ENCODE results near the gene AXL. TPM values are rescaled to one million over a fixed set of nuclear protein-coding genes. Genes with fewer than 3 reads are reported as not detected.
"Not testable (repeated sequence)": the region's sequence is repeated elsewhere in the genome, so short reads cannot be mapped to it uniquely, and the experiment has no call there.

Gene AXL
- total RNA-seq, 1 experiment from 2014 or later: 355 TPM

DNA sequence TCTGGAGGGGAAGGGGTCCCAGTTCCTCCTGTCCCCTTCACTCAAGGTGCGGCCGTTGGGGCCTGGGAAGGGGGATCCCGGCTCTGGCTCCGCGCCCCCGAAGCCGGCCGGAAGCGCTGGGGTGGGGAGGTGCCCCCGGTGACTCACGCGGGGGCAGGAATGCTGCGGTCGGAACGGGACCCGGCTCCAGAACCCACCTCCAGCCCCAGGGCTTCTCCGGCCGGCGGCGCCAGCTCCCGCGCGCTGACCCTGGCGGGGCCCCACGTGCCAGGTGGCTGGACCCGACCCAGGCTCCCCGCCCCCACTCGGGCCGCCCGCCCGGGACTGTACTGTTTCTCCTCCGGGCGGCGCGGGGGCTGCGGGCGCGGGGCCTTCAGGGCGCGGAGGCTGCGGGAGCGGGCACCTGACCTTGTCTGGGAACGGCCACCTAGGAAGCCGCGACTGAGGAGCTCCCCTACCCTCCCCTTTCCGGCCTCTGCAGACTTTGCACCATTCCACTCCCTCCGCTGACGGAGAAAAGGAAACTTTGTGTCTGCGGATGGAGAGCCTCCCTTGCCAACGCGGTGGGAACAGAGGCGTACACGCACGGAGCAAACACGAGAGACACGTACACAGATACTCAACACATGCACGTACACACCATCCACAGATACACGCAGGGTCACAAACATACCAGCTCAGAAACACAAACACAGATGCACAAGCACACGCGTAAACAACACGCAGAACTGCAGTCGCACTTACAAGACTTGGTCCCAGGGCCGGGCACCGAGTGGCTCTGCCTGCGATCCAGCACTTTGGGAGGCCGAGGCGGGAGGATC is 7.2 kb downstream of the AXL start:
- peak; percentile 98 for DNase-seq
- H3K27me3 ChIP-seq: no peaks in the 10 kb centered on the region
- peak overlapping the region; percentile 43 for H3K4me3 ChIP-seq
- H3K36me3 ChIP-seq: peaks cover 89% of the 10 kb centered on the region
- H3K9me3 ChIP-seq: no peaks in the 10 kb centered on the region

- H3K4me3 ChIP-seq: peak overlapping the region; percentile 43; the same call in 1 of the 2 replicates
- H3K36me3 ChIP-seq: peaks cover 89% of the 10 kb centered on the region
- no peaks in the 10 kb centered on the region for H3K27me3 ChIP-seq
- no peaks in the 10 kb centered on the region for H3K9me3 ChIP-seq
- no peak for DNase-seq
Measured at GRCh38 chr19:41226874-41227390, 7.9 kb downstream of the AXL start.

- Histone ChIP-seq H3K9me3 (no peaks in the 10 kb centered on the region), H3K4me3 (no peak overlapping the region), H3K27me3 (no peaks in the 10 kb centered on the region), H3K36me3 (peaks cover 91% of the 10 kb centered on the region)
- DNase-seq: no peak
Measured at GRCh38 chr19:41228486-41228885, 9.5 kb downstream of the AXL start.

DNA sequence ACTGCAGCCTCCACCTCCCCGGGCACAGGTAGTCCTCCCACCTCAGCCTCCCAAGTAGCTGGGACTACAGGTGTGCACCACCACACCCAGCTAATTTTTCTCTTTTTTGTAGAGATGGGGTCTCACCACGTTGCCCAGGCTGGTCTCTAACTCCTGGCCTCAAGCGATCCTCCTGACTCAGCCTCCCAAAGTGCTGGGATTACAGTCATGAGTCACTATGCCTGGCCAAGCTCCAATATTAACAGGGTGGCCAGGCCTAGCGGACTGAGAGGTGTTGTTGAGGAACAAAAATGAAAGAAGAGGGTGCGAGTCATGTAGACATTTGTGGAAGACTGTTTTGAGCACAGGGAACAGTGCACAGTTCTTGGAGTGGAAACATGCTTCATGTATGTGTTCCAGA is 10.3 kb downstream of the AXL start:
- H3K27me3 ChIP-seq, H3K9me3 ChIP-seq, H3K4me3 ChIP-seq: not testable (repeated sequence)
- peaks cover 92% of the 10 kb centered on the region for H3K36me3 ChIP-seq
- DNase-seq: peak; percentile 69

GRCh38 chr19:41230067-41230857 is 11.2 kb downstream of the AXL start:
- Histone ChIP-seq H3K9me3 (no peaks in the 10 kb centered on the region), H3K4me3 (no peak overlapping the region), H3K36me3 (peaks cover 92% of the 10 kb centered on the region), H3K27me3 (no peaks in the 10 kb centered on the region)
- no peak for DNase-seq

- no peak for DNase-seq
- Histone ChIP-seq H3K27me3 (no peaks in the 10 kb centered on the region), H3K4me3 (no peak overlapping the region), H3K9me3 (no peaks in the 10 kb centered on the region), H3K36me3 (peaks cover 96% of the 10 kb centered on the region)
Measured at GRCh38 chr19:41232686-41233085, 13.7 kb downstream of the AXL start.

DNA sequence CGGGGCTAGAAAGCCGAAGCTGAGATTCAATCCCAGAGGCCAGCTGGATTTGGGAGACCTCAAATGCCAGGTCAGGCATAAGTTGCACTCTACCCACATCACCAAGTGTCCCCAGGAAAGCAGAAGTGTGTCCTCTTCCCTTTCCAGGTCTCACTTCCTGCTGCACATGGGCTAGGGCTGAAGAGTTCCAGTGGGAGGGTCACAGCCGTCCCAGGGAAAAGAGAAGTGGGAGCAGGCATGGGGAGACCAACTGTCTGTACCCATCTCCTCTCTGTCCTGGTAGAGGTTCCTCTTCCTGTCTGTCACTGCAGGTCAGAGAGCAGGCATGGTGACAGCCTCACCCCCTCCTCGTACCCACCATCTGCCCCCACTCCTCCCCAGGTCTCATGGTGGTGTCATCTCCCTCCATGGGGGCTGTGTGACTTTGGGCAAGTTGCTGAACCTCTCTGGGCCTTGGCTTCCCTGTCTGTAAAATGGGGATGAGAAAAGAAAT is 14.8 kb downstream of the AXL start:
- no peak overlapping the region for H3K4me3 ChIP-seq
- H3K36me3 ChIP-seq: peaks cover 96% of the 10 kb centered on the region
- no peaks in the 10 kb centered on the region for H3K9me3 ChIP-seq
- no peak for DNase-seq
- H3K27me3 ChIP-seq: no peaks in the 10 kb centered on the region

- peaks cover 96% of the 10 kb centered on the region for H3K36me3 ChIP-seq
- H3K4me3 ChIP-seq: no peak overlapping the region
- DNase-seq: no peak
- H3K9me3 ChIP-seq: no peaks in the 10 kb centered on the region
- no peaks in the 10 kb centered on the region for H3K27me3 ChIP-seq
Measured at GRCh38 chr19:41234512-41235168, 15.6 kb downstream of the AXL start.

DNA sequence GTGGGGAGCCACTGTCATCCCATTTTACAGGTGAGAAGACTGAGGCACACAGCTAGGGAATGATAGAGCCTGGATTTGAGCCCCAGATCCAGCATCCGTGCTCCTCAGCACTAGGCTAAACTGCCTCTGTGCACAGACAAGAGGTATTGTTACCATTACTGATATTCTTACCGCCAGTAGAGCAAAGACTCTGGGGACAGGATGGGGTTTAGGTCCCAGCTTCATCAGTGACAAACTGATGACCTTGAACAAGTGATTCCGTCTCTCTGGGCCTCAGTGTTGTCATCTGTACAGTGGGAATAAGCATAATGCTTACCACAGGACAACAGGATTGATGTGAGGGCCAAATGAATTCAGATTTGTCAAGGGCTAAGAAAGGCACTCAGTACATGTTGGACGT is 16.5 kb downstream of the AXL start:
- no peaks in the 10 kb centered on the region for H3K27me3 ChIP-seq
- DNase-seq: no peak
- peaks cover 94% of the 10 kb centered on the region for H3K36me3 ChIP-seq
- no peaks in the 10 kb centered on the region for H3K9me3 ChIP-seq
- no peak overlapping the region for H3K4me3 ChIP-seq

- Histone ChIP-seq H3K4me3 (no peak overlapping the region), H3K27me3 (no peaks in the 10 kb centered on the region), H3K36me3 (peaks cover 94% of the 10 kb centered on the region), H3K9me3 (no peaks in the 10 kb centered on the region)
- no peak for DNase-seq
Measured at GRCh38 chr19:41238244-41238643, 19.2 kb downstream of the AXL start.

DNA sequence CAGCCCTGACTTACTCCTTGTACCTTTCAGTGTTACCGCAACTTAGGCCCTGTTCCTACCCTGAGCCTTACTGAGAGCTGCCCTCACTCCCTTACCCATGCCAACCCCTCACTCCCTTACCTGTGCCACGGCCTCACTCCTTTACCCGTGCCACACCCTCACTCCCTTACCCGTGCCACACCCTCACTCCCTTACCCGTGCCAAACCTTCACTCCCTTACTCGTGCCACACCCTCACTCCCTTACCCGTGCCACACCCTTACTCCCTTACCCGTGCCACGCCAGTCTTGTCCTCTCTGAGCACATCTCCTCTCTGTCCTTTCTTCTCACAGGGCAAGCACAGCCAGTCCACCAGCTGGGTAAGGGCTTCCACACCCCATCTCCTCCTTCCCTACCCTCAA is 20.3 kb downstream of the AXL start:
- DNase-seq: no peak
- H3K9me3 ChIP-seq: no peaks in the 10 kb centered on the region
- H3K27me3 ChIP-seq: no peaks in the 10 kb centered on the region
- no peak overlapping the region for H3K4me3 ChIP-seq
- peaks cover 96% of the 10 kb centered on the region for H3K36me3 ChIP-seq

DNA sequence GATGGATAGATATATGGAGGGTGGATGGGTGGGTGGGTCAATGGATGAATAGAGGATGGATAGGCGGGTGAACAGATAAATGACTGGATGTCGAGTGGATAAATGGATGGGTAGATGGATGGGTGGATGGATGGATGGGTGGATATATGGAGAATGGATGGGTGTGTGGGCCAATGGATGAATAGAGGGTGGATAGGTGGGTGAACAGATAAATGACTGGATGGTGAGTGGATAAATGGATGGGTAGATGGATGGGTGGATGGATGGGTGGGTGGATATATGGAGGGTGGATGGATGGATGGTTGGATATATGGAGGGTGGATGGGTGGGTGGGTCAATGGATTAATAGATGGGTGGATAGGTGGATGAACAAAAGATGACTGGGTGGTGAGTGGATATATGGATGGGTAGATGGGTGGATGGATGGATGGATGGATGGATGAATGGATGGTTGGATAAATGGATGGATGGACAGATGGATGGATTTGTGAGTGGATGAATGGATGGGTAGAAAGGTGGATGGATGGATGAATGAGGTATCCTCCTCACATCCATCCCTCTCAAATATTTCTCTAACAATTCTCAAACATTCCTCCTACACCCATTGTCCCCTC is 21.0 kb downstream of the AXL start:
- Histone ChIP-seq H3K4me3 (no peak overlapping the region), H3K27me3 (no peaks in the 10 kb centered on the region), H3K9me3 (no peaks in the 10 kb centered on the region), H3K36me3 (peaks cover 96% of the 10 kb centered on the region)
- no peak for DNase-seq

DNA sequence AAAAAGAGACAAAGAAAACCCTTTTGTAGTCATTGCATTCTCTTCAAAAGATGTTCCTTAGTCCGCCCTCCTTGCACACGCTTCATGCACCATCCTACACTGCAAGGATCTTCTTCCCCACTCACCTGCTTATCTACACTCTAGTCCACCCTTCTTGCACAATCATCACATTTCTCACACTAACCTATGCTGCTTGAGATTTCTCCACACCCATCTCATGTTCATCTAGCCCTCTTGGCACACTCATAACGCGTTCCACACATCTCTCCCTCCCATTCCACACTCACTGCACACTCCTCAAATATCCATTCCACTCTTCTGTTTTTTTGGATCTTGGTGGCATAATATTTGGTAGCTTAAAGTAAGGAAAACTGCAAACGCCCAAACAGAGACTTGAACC is 22.8 kb downstream of the AXL start:
- Histone ChIP-seq H3K4me3 (no peak overlapping the region), H3K9me3 (no peaks in the 10 kb centered on the region), H3K27me3 (no peaks in the 10 kb centered on the region), H3K36me3 (peaks cover 94% of the 10 kb centered on the region)
- DNase-seq: no peak

GRCh38 chr19:41244117-41244516 is 25.1 kb downstream of the AXL start:
- Histone ChIP-seq H3K9me3 (no peaks in the 10 kb centered on the region), H3K27me3 (no peaks in the 10 kb centered on the region), H3K4me3 (no peak overlapping the region), H3K36me3 (peaks cover 92% of the 10 kb centered on the region)
- DNase-seq: no peak

- no peak overlapping the region for H3K4me3 ChIP-seq
- no peaks in the 10 kb centered on the region for H3K9me3 ChIP-seq
- no peaks in the 10 kb centered on the region for H3K27me3 ChIP-seq
- no peak for DNase-seq
- peaks cover 93% of the 10 kb centered on the region for H3K36me3 ChIP-seq
Measured at GRCh38 chr19:41245843-41246242, 26.8 kb downstream of the AXL start.

- no peaks in the 10 kb centered on the region for H3K9me3 ChIP-seq
- no peak for DNase-seq
- no peaks in the 10 kb centered on the region for H3K27me3 ChIP-seq
- peaks cover 91% of the 10 kb centered on the region for H3K36me3 ChIP-seq
- no peak overlapping the region for H3K4me3 ChIP-seq
Measured at GRCh38 chr19:41248895-41249294, 29.9 kb downstream of the AXL start.
